ENCODE results near the gene RNF13.

DNA sequence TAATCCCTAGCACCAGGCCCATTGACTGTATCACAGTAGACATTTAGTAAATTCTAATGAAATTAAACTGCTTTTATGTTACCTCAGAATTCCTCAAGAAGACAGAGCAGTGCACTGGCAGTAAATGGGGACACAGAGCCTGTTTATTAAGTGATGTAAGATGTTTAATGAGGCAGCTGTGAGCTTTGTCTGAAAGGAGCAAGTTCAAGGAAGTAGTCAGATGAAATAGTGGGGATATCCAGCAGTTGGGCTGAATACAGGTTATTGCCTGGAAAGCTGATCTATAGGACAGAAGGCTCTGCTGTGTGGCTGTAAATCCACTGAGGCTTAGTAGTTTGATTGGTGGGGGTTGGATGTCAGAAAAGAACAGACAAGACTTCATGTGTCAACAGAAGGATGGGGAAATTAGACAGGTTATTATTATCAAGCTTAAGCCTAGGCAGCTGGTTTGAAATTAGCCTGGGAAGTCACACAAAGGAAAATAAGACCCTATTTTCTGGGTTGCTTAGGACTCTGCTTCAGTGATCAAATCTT, 95.5 kb downstream of the RNF13 start:
- TF ChIP-seq, protein P1, sequence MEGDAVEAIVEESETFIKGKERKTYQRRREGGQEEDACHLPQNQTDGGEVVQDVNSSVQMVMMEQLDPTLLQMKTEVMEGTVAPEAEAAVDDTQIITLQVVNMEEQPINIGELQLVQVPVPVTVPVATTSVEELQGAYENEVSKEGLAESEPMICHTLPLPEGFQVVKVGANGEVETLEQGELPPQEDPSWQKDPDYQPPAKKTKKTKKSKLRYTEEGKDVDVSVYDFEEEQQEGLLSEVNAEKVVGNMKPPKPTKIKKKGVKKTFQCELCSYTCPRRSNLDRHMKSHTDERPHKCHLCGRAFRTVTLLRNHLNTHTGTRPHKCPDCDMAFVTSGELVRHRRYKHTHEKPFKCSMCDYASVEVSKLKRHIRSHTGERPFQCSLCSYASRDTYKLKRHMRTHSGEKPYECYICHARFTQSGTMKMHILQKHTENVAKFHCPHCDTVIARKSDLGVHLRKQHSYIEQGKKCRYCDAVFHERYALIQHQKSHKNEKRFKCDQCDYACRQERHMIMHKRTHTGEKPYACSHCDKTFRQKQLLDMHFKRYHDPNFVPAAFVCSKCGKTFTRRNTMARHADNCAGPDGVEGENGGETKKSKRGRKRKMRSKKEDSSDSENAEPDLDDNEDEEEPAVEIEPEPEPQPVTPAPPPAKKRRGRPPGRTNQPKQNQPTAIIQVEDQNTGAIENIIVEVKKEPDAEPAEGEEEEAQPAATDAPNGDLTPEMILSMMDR (IDR thresholded peaks at IDR 0.05), result no peak
- TF ChIP-seq ZFX (IDR thresholded peaks at IDR 0.05; ENCODE audit: borderline replicate concordance), result no peak
